CD1c-positive myeloid dendritic cell (primary cell): ENCODE results near the gene MALT1.
A peak's percentile ranks its signal among the peaks of the same experiment; 100 is the strongest.
"Not testable (repeated sequence)": the region's sequence is repeated elsewhere in the genome, so short reads cannot be mapped to it uniquely, and the experiment has no call there.

ENCODE experiments used
- DNase-seq: peaks from one replicate; pipeline ENCODE4 v3.0.0-alpha.2; 2016; ENCODE audit errors: extremely low spot score

Gene MALT1

GRCh38 chr18:58772161-58772560 is 100.9 kb downstream of the MALT1 start:
- DNase-seq, result no peak

GRCh38 chr18:58776084-58776483 is 104.8 kb downstream of the MALT1 start:
- DNase-seq, result no peak

GRCh38 chr18:58776541-58776940 is 105.3 kb downstream of the MALT1 start:
- DNase-seq, result not testable (repeated sequence)

- DNase-seq, result no peak
Observed at GRCh38 chr18:58777471-58777870, 106.2 kb downstream of the MALT1 start.

- DNase-seq, result peak; percentile 15
Observed at GRCh38 chr18:58779529-58779928, 108.3 kb downstream of the MALT1 start.

- DNase-seq, result no peak
Observed at GRCh38 chr18:58780045-58780444, 108.8 kb downstream of the MALT1 start.

GRCh38 chr18:58781627-58782194 is 110.4 kb downstream of the MALT1 start:
- DNase-seq, result peak; percentile 79

GRCh38 chr18:58784601-58785137 is 113.4 kb downstream of the MALT1 start:
- DNase-seq, result no peak

- no peak for DNase-seq
Observed at GRCh38 chr18:58785171-58785805, 114.0 kb downstream of the MALT1 start.

GRCh38 chr18:58785870-58786269 is 114.6 kb downstream of the MALT1 start:
- DNase-seq, result no peak

- DNase-seq, result no peak
Observed at GRCh38 chr18:58787536-58788149, 116.4 kb downstream of the MALT1 start.

- no peak for DNase-seq
Observed at GRCh38 chr18:58788470-58788869, 117.2 kb downstream of the MALT1 start.

- no peak for DNase-seq
Observed at GRCh38 chr18:58788971-58789875, 118.0 kb downstream of the MALT1 start.

- DNase-seq, result no peak
Observed at GRCh38 chr18:58789876-58790240, 118.6 kb downstream of the MALT1 start.

- no peak for DNase-seq
Observed at GRCh38 chr18:58792086-58792485, 120.8 kb downstream of the MALT1 start.

GRCh38 chr18:58793361-58793760 is 122.1 kb downstream of the MALT1 start:
- no peak for DNase-seq

GRCh38 chr18:58796220-58796619 is 125.0 kb downstream of the MALT1 start:
- DNase-seq, result no peak

- DNase-seq, result no peak
Observed at GRCh38 chr18:58800582-58800981, 129.3 kb downstream of the MALT1 start.

GRCh38 chr18:58802959-58803358 is 131.7 kb downstream of the MALT1 start:
- DNase-seq, result no peak

- no peak for DNase-seq
Observed at GRCh38 chr18:58803978-58804377, 132.7 kb downstream of the MALT1 start.
